ENCODE results near the gene KCTD19.

KCTD19 gene

GRCh38 chr16:67250045-67250327 lies 76.6 kb downstream of the KCTD19 start:
- peaks cover 4% of the 10 kb centered on the region for H3K27me3 ChIP-seq (replicated peaks; ENCODE audit: control insufficient read depth, insufficient read depth, low read length, poor library complexity, severe bottlenecking)
- DNase-seq = no peak
- H3K4me1 ChIP-seq (ENCODE audit: control insufficient read depth, insufficient read depth, low read length, poor library complexity, severe bottlenecking) = peaks cover 36% of the 10 kb centered on the region
- no peaks in the 10 kb centered on the region for H3K36me3 ChIP-seq (ENCODE audit: control insufficient read depth, insufficient read depth, low read length)
- H3K4me3 ChIP-seq (ENCODE audit: insufficient read depth, low read depth, low read length, poor library complexity, severe bottlenecking) = no peak overlapping the region
- no peaks in the 10 kb centered on the region for H3K9me3 ChIP-seq (ENCODE audit: control insufficient read depth, low read length)
- H3K27ac ChIP-seq (ENCODE audit: insufficient read depth, low read length, poor library complexity, severe bottlenecking) = no peak overlapping the region

GRCh38 chr16:67249178-67250044 lies 77.1 kb downstream of the KCTD19 start:
- no peak for DNase-seq
- Histone ChIP-seq H3K27ac (ENCODE audit: insufficient read depth, low read length, poor library complexity, severe bottlenecking) (no peak overlapping the region), H3K36me3 (ENCODE audit: control insufficient read depth, insufficient read depth, low read length) (no peaks in the 10 kb centered on the region), H3K9me3 (ENCODE audit: control insufficient read depth, low read length) (no peaks in the 10 kb centered on the region), H3K4me3 (ENCODE audit: insufficient read depth, low read depth, low read length, poor library complexity, severe bottlenecking) (peak overlapping the region; percentile 69), H3K27me3 (replicated peaks; ENCODE audit: control insufficient read depth, insufficient read depth, low read length, poor library complexity, severe bottlenecking) (peaks cover 4% of the 10 kb centered on the region), H3K4me1 (ENCODE audit: control insufficient read depth, insufficient read depth, low read length, poor library complexity, severe bottlenecking) (peaks cover 41% of the 10 kb centered on the region)

- H3K4me3 ChIP-seq (ENCODE audit: insufficient read depth, low read depth, low read length, poor library complexity, severe bottlenecking) = peak within 1 kb of the TSS; percentile 69
- H3K27ac ChIP-seq (ENCODE audit: insufficient read depth, low read length, poor library complexity, severe bottlenecking) = peak within 1 kb of the TSS; percentile 92
- DNase-seq = no peak
- H3K27me3 ChIP-seq (replicated peaks; ENCODE audit: control insufficient read depth, insufficient read depth, low read length, poor library complexity, severe bottlenecking) = peaks cover 4% of the 10 kb centered on the region
- H3K4me1 ChIP-seq (ENCODE audit: control insufficient read depth, insufficient read depth, low read length, poor library complexity, severe bottlenecking) = peaks cover 48% of the 10 kb centered on the region
- H3K9me3 ChIP-seq (ENCODE audit: control insufficient read depth, low read length) = no peaks in the 10 kb centered on the region
- H3K36me3 ChIP-seq (ENCODE audit: control insufficient read depth, insufficient read depth, low read length) = no peaks in the 10 kb centered on the region
Measured at GRCh38 chr16:67248401-67249177, 78.0 kb downstream of the KCTD19 start, which contains the start of gene SLC9A5. SLC9A5 (plus strand) TSS chr16:67248979; CDS start chr16:67249015, 36 bp downstream.

GRCh38 chr16:67248073-67248400 lies 78.5 kb downstream of the KCTD19 start:
- no peaks in the 10 kb centered on the region for H3K36me3 ChIP-seq (ENCODE audit: control insufficient read depth, insufficient read depth, low read length)
- DNase-seq = no peak
- H3K9me3 ChIP-seq (ENCODE audit: control insufficient read depth, low read length) = no peaks in the 10 kb centered on the region
- peaks cover 4% of the 10 kb centered on the region for H3K27me3 ChIP-seq (replicated peaks; ENCODE audit: control insufficient read depth, insufficient read depth, low read length, poor library complexity, severe bottlenecking)
- H3K4me3 ChIP-seq (ENCODE audit: insufficient read depth, low read depth, low read length, poor library complexity, severe bottlenecking) = peak overlapping the region; percentile 69
- H3K4me1 ChIP-seq (ENCODE audit: control insufficient read depth, insufficient read depth, low read length, poor library complexity, severe bottlenecking) = peaks cover 51% of the 10 kb centered on the region
- peak overlapping the region; percentile 92 for H3K27ac ChIP-seq (ENCODE audit: insufficient read depth, low read length, poor library complexity, severe bottlenecking)

GRCh38 chr16:67247192-67248072 lies 79.1 kb downstream of the KCTD19 start, which contains the start of gene FHOD1:
FHOD1 (minus strand) TSS chr16:67247481; CDS start chr16:67247410, 71 bp downstream.
- Histone ChIP-seq H3K36me3 (ENCODE audit: control insufficient read depth, insufficient read depth, low read length) (no peaks in the 10 kb centered on the region), H3K9me3 (ENCODE audit: control insufficient read depth, low read length) (no peaks in the 10 kb centered on the region), H3K27me3 (replicated peaks; ENCODE audit: control insufficient read depth, insufficient read depth, low read length, poor library complexity, severe bottlenecking) (peaks cover 4% of the 10 kb centered on the region), H3K4me3 (ENCODE audit: insufficient read depth, low read depth, low read length, poor library complexity, severe bottlenecking) (peak within 1 kb of the TSS; percentile 69), H3K27ac (ENCODE audit: insufficient read depth, low read length, poor library complexity, severe bottlenecking) (peak within 1 kb of the TSS; percentile 92), H3K4me1 (ENCODE audit: control insufficient read depth, insufficient read depth, low read length, poor library complexity, severe bottlenecking) (peaks cover 51% of the 10 kb centered on the region)
- DNase-seq = peak; percentile 93 to 94 (median 94)

- Histone ChIP-seq H3K27ac (ENCODE audit: insufficient read depth, low read length, poor library complexity, severe bottlenecking) (peak overlapping the region; percentile 92), H3K9me3 (ENCODE audit: control insufficient read depth, low read length) (no peaks in the 10 kb centered on the region), H3K27me3 (replicated peaks; ENCODE audit: control insufficient read depth, insufficient read depth, low read length, poor library complexity, severe bottlenecking) (peaks cover 4% of the 10 kb centered on the region), H3K36me3 (ENCODE audit: control insufficient read depth, insufficient read depth, low read length) (no peaks in the 10 kb centered on the region), H3K4me1 (ENCODE audit: control insufficient read depth, insufficient read depth, low read length, poor library complexity, severe bottlenecking) (peaks cover 51% of the 10 kb centered on the region), H3K4me3 (ENCODE audit: insufficient read depth, low read depth, low read length, poor library complexity, severe bottlenecking) (peak overlapping the region; percentile 69)
- DNase-seq = no peak
Measured at GRCh38 chr16:67246756-67247191, 79.8 kb downstream of the KCTD19 start.

- H3K9me3 ChIP-seq (ENCODE audit: control insufficient read depth, low read length) = no peaks in the 10 kb centered on the region
- H3K27me3 ChIP-seq (replicated peaks; ENCODE audit: control insufficient read depth, insufficient read depth, low read length, poor library complexity, severe bottlenecking) = peaks cover 4% of the 10 kb centered on the region
- peak; percentile 46 to 50 (median 47) for DNase-seq
- H3K27ac ChIP-seq (ENCODE audit: insufficient read depth, low read length, poor library complexity, severe bottlenecking) = peak overlapping the region; percentile 92
- no peaks in the 10 kb centered on the region for H3K36me3 ChIP-seq (ENCODE audit: control insufficient read depth, insufficient read depth, low read length)
- peaks cover 51% of the 10 kb centered on the region for H3K4me1 ChIP-seq (ENCODE audit: control insufficient read depth, insufficient read depth, low read length, poor library complexity, severe bottlenecking)
- H3K4me3 ChIP-seq (ENCODE audit: insufficient read depth, low read depth, low read length, poor library complexity, severe bottlenecking) = peak overlapping the region; percentile 69
Measured at GRCh38 chr16:67246081-67246755, 80.3 kb downstream of the KCTD19 start.

GRCh38 chr16:67245674-67246080 lies 80.9 kb downstream of the KCTD19 start:
- H3K4me1 ChIP-seq (ENCODE audit: control insufficient read depth, insufficient read depth, low read length, poor library complexity, severe bottlenecking) = peaks cover 51% of the 10 kb centered on the region
- H3K36me3 ChIP-seq (ENCODE audit: control insufficient read depth, insufficient read depth, low read length) = no peaks in the 10 kb centered on the region
- H3K9me3 ChIP-seq (ENCODE audit: control insufficient read depth, low read length) = no peaks in the 10 kb centered on the region
- H3K27ac ChIP-seq (ENCODE audit: insufficient read depth, low read length, poor library complexity, severe bottlenecking) = peak overlapping the region; percentile 92
- H3K4me3 ChIP-seq (ENCODE audit: insufficient read depth, low read depth, low read length, poor library complexity, severe bottlenecking) = peak overlapping the region; percentile 69
- H3K27me3 ChIP-seq (replicated peaks; ENCODE audit: control insufficient read depth, insufficient read depth, low read length, poor library complexity, severe bottlenecking) = peaks cover 4% of the 10 kb centered on the region
- no peak for DNase-seq

- peaks cover 51% of the 10 kb centered on the region for H3K4me1 ChIP-seq (ENCODE audit: control insufficient read depth, insufficient read depth, low read length, poor library complexity, severe bottlenecking)
- DNase-seq = no peak
Measured at GRCh38 chr16:67245186-67245585, 81.4 kb downstream of the KCTD19 start.

More at GRCh38 chr16:67245186-67245585, 81.4 kb downstream of the KCTD19 start:
- Histone ChIP-seq H3K36me3 (ENCODE audit: control insufficient read depth, insufficient read depth, low read length) (no peaks in the 10 kb centered on the region), H3K27ac (ENCODE audit: insufficient read depth, low read length, poor library complexity, severe bottlenecking) (peak overlapping the region; percentile 92), H3K27me3 (replicated peaks; ENCODE audit: control insufficient read depth, insufficient read depth, low read length, poor library complexity, severe bottlenecking) (peaks cover 3% of the 10 kb centered on the region), H3K4me3 (ENCODE audit: insufficient read depth, low read depth, low read length, poor library complexity, severe bottlenecking) (peak overlapping the region; percentile 14), H3K9me3 (ENCODE audit: control insufficient read depth, low read length) (no peaks in the 10 kb centered on the region)

Measured in effector memory CD4-positive, alpha-beta T cell (primary cell).